Mesenchymal stem cell (in vitro differentiated cells and primary cell): ENCODE measurements around the gene TRIP11.
A peak's percentile ranks its signal among the peaks of the same experiment; 100 is the strongest.

Experiments
- DNase-seq: peaks from one replicate; pipeline ENCODE4 v3.0.0-alpha.2; 2013
- H2AFZ ChIP-seq: one replicate; pipeline ENCODE4 v1.6.1; 2013; ENCODE audit warnings: low read depth, mild to moderate bottlenecking, control low read depth, inconsistent platforms, low read length, moderate library complexity
- H2AK5ac ChIP-seq: 2 replicates; pipeline ENCODE4 v1.6.1; 2013; ENCODE audit warnings: low read length, moderate library complexity, mild to moderate bottlenecking, inconsistent platforms; ENCODE audit not compliant: severe bottlenecking
- H2BK120ac ChIP-seq: one replicate; pipeline ENCODE4 v1.6.1; 2013; ENCODE audit warnings: low read depth, mild to moderate bottlenecking, inconsistent platforms, low read length, moderate library complexity
- H2BK12ac ChIP-seq, 2 experiments: one replicate each; pipeline ENCODE4 v1.6.1; 2013; ENCODE audit warnings: inconsistent platforms in 2 of 2, low read length in 2 of 2, mild to moderate bottlenecking in 2 of 2, moderate library complexity in 2 of 2, control low read depth in 1 of 2
- H2BK15ac ChIP-seq: one replicate; pipeline ENCODE4 v1.6.1; 2013; ENCODE audit warnings: mild to moderate bottlenecking, low read depth, inconsistent platforms; ENCODE audit not compliant: poor library complexity, severe bottlenecking
- H2BK5ac ChIP-seq: 2 replicates; pipeline ENCODE4 v1.6.1; 2013; ENCODE audit warnings: low read depth, mild to moderate bottlenecking, low read length, control low read depth, inconsistent platforms; ENCODE audit not compliant: poor library complexity, severe bottlenecking
- H3K14ac ChIP-seq, 2 experiments: one replicate each; pipeline ENCODE4 v1.6.1; 2013; ENCODE audit warnings: inconsistent platforms in 2 of 2, low read length in 2 of 2, control low read depth in 1 of 2, mild to moderate bottlenecking in 1 of 2, moderate library complexity in 1 of 2
- H3K18ac ChIP-seq, 2 experiments: one replicate each; pipeline ENCODE4 v1.6.1; 2013; ENCODE audit warnings: inconsistent platforms in 2 of 2, low read length in 2 of 2, control low read depth in 1 of 2, low read depth in 1 of 2, mild to moderate bottlenecking in 1 of 2
- H3K23ac ChIP-seq, 2 experiments: one replicate each; pipeline ENCODE4 v1.6.1; 2013; ENCODE audit warnings: inconsistent platforms in 2 of 2, low read length in 2 of 2, mild to moderate bottlenecking in 2 of 2, moderate library complexity in 2 of 2, control low read depth in 1 of 2
- H3K27ac ChIP-seq: 2 replicates; pipeline ENCODE4 v1.5.1; 2013; ENCODE audit warnings: mild to moderate bottlenecking, moderate library complexity, low read length, control low read depth, inconsistent platforms; ENCODE audit not compliant: poor library complexity, severe bottlenecking
- H3K27me3 ChIP-seq, 2 experiments: 2 replicates each; pipeline versions ENCODE4 v1.6.1 to v1.7.0; 2013; ENCODE audit warnings: low read length in 2 of 2, mild to moderate bottlenecking in 2 of 2, moderate library complexity in 2 of 2, control low read depth in 1 of 2, inconsistent platforms in 1 of 2; ENCODE audit not compliant: control insufficient read depth in 1 of 2, insufficient read depth in 1 of 2
- H3K36me3 ChIP-seq, 2 experiments: 2 replicates each; pipeline versions ENCODE4 v1.6.1 to v1.7.0; 2013; ENCODE audit warnings: low read length in 2 of 2, control low read depth in 1 of 2, inconsistent platforms in 1 of 2, low read depth in 1 of 2, mild to moderate bottlenecking in 1 of 2; ENCODE audit not compliant: insufficient read depth in 2 of 2, control insufficient read depth in 1 of 2
- H3K4ac ChIP-seq, 2 experiments: one replicate each; pipeline ENCODE4 v1.6.1; 2013; ENCODE audit warnings: inconsistent platforms in 2 of 2, low read length in 2 of 2, mild to moderate bottlenecking in 2 of 2, moderate library complexity in 2 of 2, control low read depth in 1 of 2, low read depth in 1 of 2
- H3K4me1 ChIP-seq: 2 replicates; pipeline ENCODE4 v1.6.1; 2013; ENCODE audit warnings: low read depth, low read length, control low read depth; ENCODE audit not compliant: control insufficient read depth, insufficient read depth
- H3K4me2 ChIP-seq: 2 replicates; pipeline ENCODE4 v1.6.1; 2013; ENCODE audit warnings: low read length, mild to moderate bottlenecking, inconsistent platforms; ENCODE audit not compliant: poor library complexity, severe bottlenecking
- H3K4me3 ChIP-seq, 2 experiments: 2 replicates each; pipeline versions ENCODE4 v1.5.1 to v1.7.0; 2013; ENCODE audit warnings: low read length in 2 of 2, mild to moderate bottlenecking in 2 of 2, control low read depth in 1 of 2, low read depth in 1 of 2; ENCODE audit not compliant: insufficient read depth in 1 of 2
- H3K79me1 ChIP-seq: replicated peaks from 2 replicates; pipeline ENCODE4 v1.6.1; 2013; ENCODE audit warnings: mild to moderate bottlenecking, control low read depth, low read length, inconsistent platforms; ENCODE audit not compliant: poor library complexity, severe bottlenecking
- H3K9ac ChIP-seq: 2 replicates; pipeline ENCODE4 v1.7.0; 2013; ENCODE audit warnings: mild to moderate bottlenecking, low read length, moderate library complexity
- H3K9me3 ChIP-seq: 2 replicates; pipeline ENCODE4 v1.7.0; 2013; ENCODE audit warnings: mild to moderate bottlenecking, low read length; ENCODE audit not compliant: control insufficient read depth
- H4K8ac ChIP-seq: one replicate; pipeline ENCODE4 v1.6.1; 2013; ENCODE audit warnings: inconsistent platforms, mild to moderate bottlenecking, low read length, moderate library complexity
- H4K91ac ChIP-seq: one replicate; pipeline ENCODE4 v1.6.1; 2013; ENCODE audit warnings: mild to moderate bottlenecking, low read length, inconsistent platforms
- WGBS: methylation state at CpG from one replicate; pipeline ENCODE4 v1.1.7; 2013; ENCODE audit warnings: mixed read lengths; 5-methylcytosine and 5-hydroxymethylcytosine counted together

TRIP11 gene

GRCh38 chr14:92041203-92041602 is 1.3 kb upstream of the TRIP11 start:
- no peak overlapping the region for H3K23ac ChIP-seq
- H3K4me3 ChIP-seq: peak overlapping the region in 1 of 2 experiments; percentile 96
- peak overlapping the region in 1 of 2 experiments; percentile 54 for H3K4ac ChIP-seq
- peak overlapping the region; percentile 87 for H2AK5ac ChIP-seq
- peak overlapping the region; percentile 51 for H4K8ac ChIP-seq
- H3K27ac ChIP-seq: no peak overlapping the region
- no peak overlapping the region for H3K14ac ChIP-seq
- H3K79me1 ChIP-seq: peaks cover 31% of the 10 kb centered on the region
- no peak overlapping the region for H2BK12ac ChIP-seq
- no peak overlapping the region for H2BK120ac ChIP-seq
- H4K91ac ChIP-seq: no peak overlapping the region
- H2BK5ac ChIP-seq: no peak overlapping the region
- H3K36me3 ChIP-seq: peaks cover 0 to 26% of the 10 kb centered on the region in 2 experiments
- H3K4me1 ChIP-seq: peaks cover 9% of the 10 kb centered on the region
- no peak overlapping the region for H2BK15ac ChIP-seq
- H3K4me2 ChIP-seq: peak overlapping the region; percentile 87
- no peak overlapping the region for H3K18ac ChIP-seq
- H2AFZ ChIP-seq: no peak overlapping the region
- H3K9ac ChIP-seq: peak overlapping the region; percentile 100
- no peaks in the 10 kb centered on the region for H3K27me3 ChIP-seq
- no peak for DNase-seq
- H3K9me3 ChIP-seq: peaks cover 4% of the 10 kb centered on the region
- WGBS: 96% methylated on average over 9 of the region's 10 CpGs

- H2BK120ac ChIP-seq: no peak overlapping the region
- no peak overlapping the region for H2BK5ac ChIP-seq
- H3K14ac ChIP-seq: no peak overlapping the region
- peak overlapping the region; percentile 75 to 96 for H3K4me3 ChIP-seq
- H4K8ac ChIP-seq: peak overlapping the region; percentile 39
- H3K4me1 ChIP-seq: peaks cover 9% of the 10 kb centered on the region
- no peak overlapping the region for H3K23ac ChIP-seq
- H3K36me3 ChIP-seq: peaks cover 0 to 23% of the 10 kb centered on the region in 2 experiments
- H2BK12ac ChIP-seq: no peak overlapping the region
- peak; percentile 46 for DNase-seq
- H3K18ac ChIP-seq: peak overlapping the region; percentile 64 to 67
- 9% methylated on average over 12 of the region's 13 CpGs for WGBS
- peaks cover 26% of the 10 kb centered on the region for H3K79me1 ChIP-seq
- H3K9me3 ChIP-seq: no peaks in the 10 kb centered on the region
- H3K4me2 ChIP-seq: peak overlapping the region; percentile 87
- H2AFZ ChIP-seq: peak overlapping the region; percentile 72
- peak overlapping the region; percentile 97 for H3K27ac ChIP-seq
- no peak overlapping the region for H4K91ac ChIP-seq
- H3K4ac ChIP-seq: peak overlapping the region; percentile 20 to 32
- peak overlapping the region; percentile 100 for H3K9ac ChIP-seq
- no peaks in the 10 kb centered on the region for H3K27me3 ChIP-seq
- no peak overlapping the region for H2AK5ac ChIP-seq
- H2BK15ac ChIP-seq: no peak overlapping the region
These were observed 682 bp upstream of the TRIP11 start for GRCh38 chr14:92040431-92041051.

GRCh38 chr14:92039063-92039718 is 668 bp downstream of the TRIP11 start:
- peak overlapping the region; percentile 100 for H3K9ac ChIP-seq
- under 1% methylated on average over 17 of the region's 22 CpGs for WGBS
- H3K18ac ChIP-seq: peak overlapping the region; percentile 50 to 67
- peak overlapping the region; percentile 47 for H2BK5ac ChIP-seq
- H3K4me1 ChIP-seq: peaks cover 9% of the 10 kb centered on the region
- H3K27ac ChIP-seq: peak overlapping the region; percentile 97
- peak overlapping the region; percentile 30 for H4K91ac ChIP-seq
- peak overlapping the region; percentile 36 for H2AFZ ChIP-seq
- peak overlapping the region; percentile 96 for H4K8ac ChIP-seq
- peak overlapping the region; percentile 75 to 96 for H3K4me3 ChIP-seq
- peak; percentile 76 for DNase-seq
- H3K79me1 ChIP-seq: peaks cover 18% of the 10 kb centered on the region
- H3K9me3 ChIP-seq: no peaks in the 10 kb centered on the region
- no peaks in the 10 kb centered on the region for H3K27me3 ChIP-seq
- peak overlapping the region in 1 of 2 experiments; percentile 10 for H3K14ac ChIP-seq
- H2BK120ac ChIP-seq: peak overlapping the region; percentile 69
- H3K4me2 ChIP-seq: peak overlapping the region; percentile 70
- H3K4ac ChIP-seq: peak overlapping the region; percentile 62 to 88
- peaks cover 0 to 16% of the 10 kb centered on the region in 2 experiments for H3K36me3 ChIP-seq
- H2BK12ac ChIP-seq: no peak overlapping the region
- peak overlapping the region; percentile 11 for H2AK5ac ChIP-seq
- peak overlapping the region in 1 of 2 experiments; percentile 14 for H3K23ac ChIP-seq
- no peak overlapping the region for H2BK15ac ChIP-seq

- DNase-seq: no peak
- no peak overlapping the region for H4K91ac ChIP-seq
- H3K36me3 ChIP-seq: peaks cover 0 to 7% of the 10 kb centered on the region in 2 experiments
- H3K27ac ChIP-seq: no peak overlapping the region
- H4K8ac ChIP-seq: no peak overlapping the region
- H3K4ac ChIP-seq: peak overlapping the region in 1 of 2 experiments; percentile 15
- no peak overlapping the region for H2AK5ac ChIP-seq
- peak overlapping the region; percentile 40 for H3K4me2 ChIP-seq
- no peak overlapping the region for H2BK120ac ChIP-seq
- H3K9me3 ChIP-seq: no peaks in the 10 kb centered on the region
- H3K79me1 ChIP-seq: peaks cover 14% of the 10 kb centered on the region
- no peaks in the 10 kb centered on the region for H3K27me3 ChIP-seq
- H2AFZ ChIP-seq: no peak overlapping the region
- H2BK5ac ChIP-seq: no peak overlapping the region
- H3K23ac ChIP-seq: peak overlapping the region in 1 of 2 experiments; percentile 46
- no peak overlapping the region for H2BK15ac ChIP-seq
- H3K18ac ChIP-seq: no peak overlapping the region
- H2BK12ac ChIP-seq: no peak overlapping the region
- peak overlapping the region in 1 of 2 experiments; percentile 96 for H3K4me3 ChIP-seq
- H3K9ac ChIP-seq: peak overlapping the region; percentile 100
- H3K4me1 ChIP-seq: peaks cover 9% of the 10 kb centered on the region
- WGBS: 85% methylated on average over 3 of the region's 3 CpGs
- no peak overlapping the region for H3K14ac ChIP-seq
These were observed 1.9 kb downstream of the TRIP11 start for GRCh38 chr14:92037989-92038388.
